Measurements from ENCODE around the gene CHST5.

GRCh38 chr16:75479421-75479990 lies 56.4 kb downstream of the CHST5 start:
- TF ChIP-seq CTCF (IDR thresholded peaks at IDR 0.05) (no peak), POLR2A (IDR thresholded peaks at IDR 0.05) (no peak)

All from esophagus squamous epithelium (tissue), 4 donors.